ENCODE results near the gene HHATL.

DNA sequence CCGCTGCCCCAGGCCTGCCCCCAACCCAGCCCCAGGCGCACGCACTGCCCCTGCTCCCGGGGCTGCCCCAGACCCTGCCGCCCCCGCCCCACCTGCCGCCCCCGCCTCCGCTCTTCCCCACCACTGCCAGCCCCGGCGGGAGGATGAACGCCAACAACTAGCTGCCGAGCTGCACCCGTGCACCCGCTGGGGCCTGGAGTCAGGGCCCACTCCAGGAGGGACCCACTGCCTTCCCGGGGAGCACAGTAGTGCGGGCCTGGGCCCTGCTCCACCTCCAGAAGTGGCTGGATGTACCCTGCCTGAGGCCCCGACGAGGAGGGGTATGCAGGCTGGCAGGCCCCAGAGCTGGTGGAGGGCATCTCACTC lies 38.2 kb downstream of the HHATL start:
- TF ChIP-seq, protein P1, sequence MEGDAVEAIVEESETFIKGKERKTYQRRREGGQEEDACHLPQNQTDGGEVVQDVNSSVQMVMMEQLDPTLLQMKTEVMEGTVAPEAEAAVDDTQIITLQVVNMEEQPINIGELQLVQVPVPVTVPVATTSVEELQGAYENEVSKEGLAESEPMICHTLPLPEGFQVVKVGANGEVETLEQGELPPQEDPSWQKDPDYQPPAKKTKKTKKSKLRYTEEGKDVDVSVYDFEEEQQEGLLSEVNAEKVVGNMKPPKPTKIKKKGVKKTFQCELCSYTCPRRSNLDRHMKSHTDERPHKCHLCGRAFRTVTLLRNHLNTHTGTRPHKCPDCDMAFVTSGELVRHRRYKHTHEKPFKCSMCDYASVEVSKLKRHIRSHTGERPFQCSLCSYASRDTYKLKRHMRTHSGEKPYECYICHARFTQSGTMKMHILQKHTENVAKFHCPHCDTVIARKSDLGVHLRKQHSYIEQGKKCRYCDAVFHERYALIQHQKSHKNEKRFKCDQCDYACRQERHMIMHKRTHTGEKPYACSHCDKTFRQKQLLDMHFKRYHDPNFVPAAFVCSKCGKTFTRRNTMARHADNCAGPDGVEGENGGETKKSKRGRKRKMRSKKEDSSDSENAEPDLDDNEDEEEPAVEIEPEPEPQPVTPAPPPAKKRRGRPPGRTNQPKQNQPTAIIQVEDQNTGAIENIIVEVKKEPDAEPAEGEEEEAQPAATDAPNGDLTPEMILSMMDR (IDR thresholded peaks at IDR 0.05), result no peak
- no peak for TF ChIP-seq POLR2A (IDR thresholded peaks at IDR 0.05)
- no peak for TF ChIP-seq POLR2AphosphoS5 (IDR thresholded peaks at IDR 0.05)
- no peak for TF ChIP-seq EP300 (IDR thresholded peaks at IDR 0.05)
